Hepatocyte (in vitro differentiated cells): ENCODE measurements around the gene MPHOSPH6. TPM values are rescaled to one million over a fixed set of nuclear protein-coding genes. Genes with fewer than 3 reads are reported as not detected.
A peak's percentile ranks its signal among the peaks of the same experiment; 100 is the strongest.
"Not testable (repeated sequence)": the region's sequence is repeated elsewhere in the genome, so short reads cannot be mapped to it uniquely, and the experiment has no call there.

Experiments
- DNase-seq: peaks from one replicate; pipeline ENCODE4 v3.0.0-alpha.2; 2016; ENCODE audit warnings: low spot score
- H2AFZ ChIP-seq: fragments of 200-600 bp; sonication (generic); 2 replicates; pipeline ENCODE4 v1.6.0; 2016; ENCODE audit warnings: antibody characterized with exemption, mild to moderate bottlenecking
- H3K27ac ChIP-seq: fragments of 200-600 bp; sonication (generic); 2 replicates; pipeline ENCODE4 v1.5.1; 2016; ENCODE audit warnings: mild to moderate bottlenecking
- H3K27me3 ChIP-seq: fragments of 200-600 bp; sonication (generic); 2 replicates; pipeline ENCODE4 v1.6.1; 2016
- H3K36me3 ChIP-seq: fragments of 200-600 bp; sonication (generic); replicated peaks from 2 replicates; pipeline ENCODE4 v1.5.1; 2016; ENCODE audit warnings: low read depth; ENCODE audit not compliant: insufficient read depth
- H3K4me1 ChIP-seq: fragments of 200-600 bp; sonication (generic); 2 replicates; pipeline ENCODE4 v1.5.1; 2016; ENCODE audit warnings: mild to moderate bottlenecking, moderate library complexity; ENCODE audit not compliant: insufficient read depth
- H3K4me2 ChIP-seq: fragments of 200-600 bp; sonication (generic); 2 replicates; pipeline ENCODE4 v1.6.0; 2016
- H3K4me3 ChIP-seq: fragments of 200-600 bp; sonication (generic); 2 replicates; pipeline ENCODE4 v1.5.1; 2016; ENCODE audit warnings: mild to moderate bottlenecking
- H3K79me2 ChIP-seq: fragments of 200-600 bp; sonication (generic); 2 replicates; pipeline ENCODE4 v1.6.0; 2017; ENCODE audit warnings: mild to moderate bottlenecking
- H3K9me2 ChIP-seq: fragments of 200-600 bp; sonication (generic); replicated peaks from 2 replicates; pipeline ENCODE4 v1.6.0; 2017; ENCODE audit warnings: mild to moderate bottlenecking; ENCODE audit not compliant: insufficient read depth
- H3K9me3 ChIP-seq: fragments of 200-600 bp; sonication (generic); 2 replicates; pipeline ENCODE4 v1.5.1; 2016; ENCODE audit warnings: low read depth, mild to moderate bottlenecking
- H4K20me1 ChIP-seq: fragments of 200-600 bp; sonication (generic); 2 replicates; pipeline ENCODE4 v1.6.0; 2016; ENCODE audit warnings: mild to moderate bottlenecking; ENCODE audit not compliant: insufficient read depth, poor library complexity, severe bottlenecking
- CTCF ChIP-seq: fragments of 200-600 bp; sonication (generic); IDR thresholded peaks from 2 replicates; pipeline ENCODE4 v1.5.1; 2016; ENCODE audit warnings: antibody characterized with exemption, mild to moderate bottlenecking; ENCODE audit not compliant: poor library complexity
- EZH2 ChIP-seq: fragments of 200-600 bp; sonication (generic); IDR thresholded peaks from 2 replicates; pipeline ENCODE4 v1.6.1; 2016; ENCODE audit warnings: antibody characterized with exemption, mild to moderate bottlenecking, borderline replicate concordance
- EZH2phosphoT487 ChIP-seq: fragments of 200-600 bp; sonication (generic); IDR thresholded peaks from one replicate; pipeline ENCODE4 v1.6.1; 2018; ENCODE audit warnings: antibody characterized with exemption, mild to moderate bottlenecking, low read depth, moderate library complexity; ENCODE audit not compliant: unreplicated experiment, severe bottlenecking
- WGBS: methylation state at CpG from one replicate; pipeline ENCODE4 v1.1.6; 2016; ENCODE audit warnings: low lambda C conversion rate; ENCODE audit errors: missing lambda C conversion rate; 5-methylcytosine and 5-hydroxymethylcytosine counted together
- polyA plus RNA-seq: library from polyadenylated mRNA; unstranded; fragments of >200 nt; fragmentation: Nextera tagmentation; extraction: Ambion mirVana; gene quantifications from 2 replicates; pipeline ENCODE4 v1.2.1, GENCODE V29; 2016
- total RNA-seq: library from RNA; depleted of rRNA; stranded (reverse); fragments of >200 nt; gene quantifications from 2 replicates; pipeline ENCODE4 v1.2.3, GENCODE V29; 2014

MPHOSPH6 gene
- total and polyA plus RNA-seq, 2 experiments from 2014 or later, result 38.4 to 47.0 TPM

- DNase-seq, result peak; percentile 14
- no peak overlapping the region for H2AFZ ChIP-seq
- H3K9me3 ChIP-seq, result no peaks in the 10 kb centered on the region
- H3K27me3 ChIP-seq, result no peaks in the 10 kb centered on the region
- no peaks in the 10 kb centered on the region for H3K9me2 ChIP-seq
- H3K4me2 ChIP-seq, result no peak overlapping the region
- no peaks in the 10 kb centered on the region for H3K36me3 ChIP-seq
- no peaks in the 10 kb centered on the region for H3K79me2 ChIP-seq
- 86% methylated on average over 2 of the region's 2 CpGs for WGBS
- H3K4me1 ChIP-seq, result no peaks in the 10 kb centered on the region
- TF ChIP-seq EZH2 (no peak), CTCF (no peak), EZH2phosphoT487 (no peak)
- no peak overlapping the region for H3K27ac ChIP-seq
- no peaks in the 10 kb centered on the region for H4K20me1 ChIP-seq
- H3K4me3 ChIP-seq, result no peak overlapping the region
These were observed 58.1 kb downstream of the MPHOSPH6 start for GRCh38 chr16:82111944-82112343.

DNA sequence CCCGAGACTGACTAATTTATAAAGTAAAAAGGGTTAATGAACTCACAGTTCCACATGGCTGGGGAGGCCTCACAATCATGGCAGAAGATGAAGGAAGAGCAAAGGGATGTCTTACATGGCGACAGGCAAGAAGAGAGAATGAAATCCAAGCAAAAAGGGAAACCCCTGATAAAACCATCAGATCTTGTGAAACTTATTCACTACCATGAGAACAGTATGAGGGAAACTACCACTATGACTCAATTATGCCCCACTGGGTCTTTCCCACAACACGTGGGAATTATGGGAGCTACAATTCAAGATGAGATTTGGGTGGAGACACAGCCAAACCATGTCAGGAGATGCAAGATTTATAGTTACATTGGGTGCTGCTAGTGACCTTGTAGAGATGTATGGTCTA is 60.8 kb downstream of the MPHOSPH6 start:
- DNase-seq, H3K9me3 ChIP-seq, H3K27ac ChIP-seq, H3K36me3 ChIP-seq, H3K4me3 ChIP-seq, H3K27me3 ChIP-seq, H3K9me2 ChIP-seq, H2AFZ ChIP-seq, H3K4me1 ChIP-seq, H3K79me2 ChIP-seq, H4K20me1 ChIP-seq, H3K4me2 ChIP-seq: not testable (repeated sequence)
- WGBS, result 86% methylated on average over 3 of the region's 3 CpGs

GRCh38 chr16:82108774-82109173 is 61.2 kb downstream of the MPHOSPH6 start:
- Histone ChIP-seq H2AFZ (no peak overlapping the region), H4K20me1 (no peaks in the 10 kb centered on the region)
- 86% methylated on average over 6 of the region's 6 CpGs for WGBS

DNA sequence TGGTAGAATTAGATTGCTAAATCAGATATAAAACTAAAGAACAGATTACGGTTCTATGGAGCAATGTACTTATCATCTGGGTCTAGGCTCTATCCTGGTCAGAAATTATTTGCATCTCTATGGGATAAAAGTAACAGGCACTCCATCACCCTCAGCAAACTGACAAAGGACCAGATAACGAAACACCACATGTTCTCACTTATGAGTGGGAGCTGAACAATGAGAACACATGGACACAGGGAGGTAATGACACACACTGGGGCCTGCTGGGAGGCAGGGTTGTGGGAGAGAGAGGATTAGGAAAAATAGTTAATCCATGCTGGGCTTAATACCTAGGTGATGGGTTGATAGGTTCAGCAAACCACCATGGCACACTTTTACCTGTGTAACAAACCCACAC is 61.9 kb downstream of the MPHOSPH6 start:
- Histone ChIP-seq H2AFZ (no peak overlapping the region), H3K9me3 (no peaks in the 10 kb centered on the region), H3K9me2 (no peaks in the 10 kb centered on the region), H3K79me2 (no peaks in the 10 kb centered on the region), H4K20me1 (no peaks in the 10 kb centered on the region), H3K4me3 (no peak overlapping the region), H3K4me2 (no peak overlapping the region), H3K36me3 (no peaks in the 10 kb centered on the region), H3K4me1 (no peaks in the 10 kb centered on the region), H3K27ac (no peak overlapping the region), H3K27me3 (no peaks in the 10 kb centered on the region)
- 93% methylated on average over 2 of the region's 2 CpGs for WGBS
- no peak for TF ChIP-seq EZH2
- DNase-seq, result no peak

More at GRCh38 chr16:82108774-82109173, 61.2 kb downstream of the MPHOSPH6 start:
- Histone ChIP-seq H3K4me3 (no peak overlapping the region), H3K27me3 (no peaks in the 10 kb centered on the region), H3K36me3 (no peaks in the 10 kb centered on the region), H3K9me3 (no peaks in the 10 kb centered on the region), H3K4me2 (no peak overlapping the region), H3K79me2 (no peaks in the 10 kb centered on the region), H3K27ac (no peak overlapping the region), H3K9me2 (no peaks in the 10 kb centered on the region), H3K4me1 (no peaks in the 10 kb centered on the region)
- no peak for DNase-seq
- TF ChIP-seq EZH2phosphoT487, result no peak
- TF ChIP-seq EZH2, result no peak
- TF ChIP-seq CTCF, result no peak

- no peaks in the 10 kb centered on the region for H3K27me3 ChIP-seq
- H3K4me3 ChIP-seq, result no peak overlapping the region
These were observed 64.9 kb downstream of the MPHOSPH6 start for GRCh38 chr16:82105107-82105506.

More at GRCh38 chr16:82105107-82105506, 64.9 kb downstream of the MPHOSPH6 start:
- Histone ChIP-seq H3K9me3 (no peaks in the 10 kb centered on the region), H3K27ac (no peak overlapping the region), H4K20me1 (no peaks in the 10 kb centered on the region), H3K4me2 (no peak overlapping the region), H2AFZ (no peak overlapping the region), H3K79me2 (no peaks in the 10 kb centered on the region), H3K4me1 (no peaks in the 10 kb centered on the region), H3K9me2 (no peaks in the 10 kb centered on the region), H3K36me3 (no peaks in the 10 kb centered on the region)
- no peak for DNase-seq
- WGBS, result 96% methylated on average over 8 of the region's 8 CpGs
- TF ChIP-seq EZH2phosphoT487 (no peak), EZH2 (no peak), CTCF (no peak)
